HG02938 (cell line): ENCODE measurements around the gene CXCR6.

Experiments
- ATAC-seq: cut with Tn5 transposase; IDR thresholded peaks from one replicate; pipeline ENCODE4 v1.9.1; 2021; ENCODE audit warnings: mild to moderate bottlenecking, moderate library complexity; ENCODE audit not compliant: unreplicated experiment

The CXCR6 gene

DNA sequence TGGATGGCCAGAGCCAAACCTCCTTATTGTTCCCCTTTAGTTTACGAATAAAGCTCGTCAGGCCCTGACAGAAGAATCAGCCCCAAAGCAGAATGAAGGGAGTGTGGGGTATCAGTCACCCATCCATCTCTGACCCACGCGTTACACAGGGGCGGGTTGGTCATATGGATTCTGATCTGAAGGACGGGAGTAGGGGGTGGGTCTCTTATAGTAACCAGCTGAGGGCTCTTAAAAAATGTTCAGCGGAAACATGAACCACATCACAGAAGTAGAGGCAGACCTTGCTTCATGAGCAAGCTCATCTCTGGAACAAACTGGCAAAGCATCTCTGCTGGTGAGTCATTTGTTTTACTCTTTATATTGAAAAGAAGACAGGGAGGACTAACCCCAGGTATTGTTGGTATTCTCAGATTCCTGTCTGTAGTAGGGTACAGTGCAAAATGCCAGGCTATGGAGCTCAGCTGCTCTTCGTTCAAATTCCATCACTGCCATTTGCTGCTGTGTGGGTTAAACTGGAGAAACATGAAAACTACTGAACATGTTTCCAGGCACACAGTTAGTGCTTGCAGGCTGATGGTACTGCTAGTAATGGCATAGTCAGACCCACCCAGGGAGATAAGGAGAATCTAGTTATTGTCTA lies at the start of gene CXCR6:
TSS of gene CXCR6 (plus strand) at position 258 of the 640 bp plus-strand sequence. CDS start 3,018 bp downstream, outside the sequence.
- ATAC-seq = no peak

GRCh38 chr3:45894015-45894414 lies 49.2 kb upstream of the CXCR6 start:
- no peak for ATAC-seq

- no peak for ATAC-seq
Measured at GRCh38 chr3:45895686-45896468, 47.4 kb upstream of the CXCR6 start.

DNA sequence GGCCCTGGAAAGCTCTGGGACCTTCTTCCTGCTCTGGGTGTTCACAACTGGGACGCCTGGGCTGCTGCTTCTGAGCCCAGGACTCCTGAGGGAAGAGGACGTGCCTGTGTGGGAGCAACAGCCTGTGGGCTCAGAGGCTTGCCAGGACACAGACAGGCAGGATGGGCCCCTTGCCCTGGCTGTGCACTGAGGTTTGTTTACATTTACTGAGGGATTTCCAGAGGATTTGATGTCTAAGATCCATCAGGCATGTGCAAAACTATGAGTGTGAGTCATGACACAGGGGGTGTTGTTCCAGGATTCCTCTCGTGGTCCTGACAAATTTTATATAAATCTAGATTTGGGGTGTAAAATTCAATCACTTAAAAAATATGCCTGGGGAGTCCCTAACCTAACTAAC lies 46.3 kb upstream of the CXCR6 start:
- no peak for ATAC-seq

DNA sequence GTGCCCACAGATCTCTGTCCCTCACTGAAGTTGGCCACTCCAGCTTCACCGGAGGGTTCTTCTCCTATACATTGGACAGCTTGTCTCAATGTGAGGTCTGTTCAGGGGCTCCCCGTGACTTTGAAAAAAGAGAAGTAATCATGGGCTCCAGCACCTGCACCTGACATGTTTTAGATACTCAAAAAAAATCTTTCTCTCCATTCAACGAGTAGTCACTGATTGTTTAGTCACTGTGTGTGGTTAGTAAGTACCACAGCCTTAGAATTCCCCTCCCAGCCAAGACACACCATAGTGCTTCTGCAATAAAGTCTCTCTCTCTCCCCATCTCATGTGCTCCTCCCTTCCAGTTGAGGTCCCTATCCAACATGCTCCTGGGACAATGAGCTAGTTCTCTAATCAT lies 38.3 kb upstream of the CXCR6 start:
- ATAC-seq = no peak

GRCh38 chr3:45905755-45906154 lies 37.5 kb upstream of the CXCR6 start:
- no peak for ATAC-seq

DNA sequence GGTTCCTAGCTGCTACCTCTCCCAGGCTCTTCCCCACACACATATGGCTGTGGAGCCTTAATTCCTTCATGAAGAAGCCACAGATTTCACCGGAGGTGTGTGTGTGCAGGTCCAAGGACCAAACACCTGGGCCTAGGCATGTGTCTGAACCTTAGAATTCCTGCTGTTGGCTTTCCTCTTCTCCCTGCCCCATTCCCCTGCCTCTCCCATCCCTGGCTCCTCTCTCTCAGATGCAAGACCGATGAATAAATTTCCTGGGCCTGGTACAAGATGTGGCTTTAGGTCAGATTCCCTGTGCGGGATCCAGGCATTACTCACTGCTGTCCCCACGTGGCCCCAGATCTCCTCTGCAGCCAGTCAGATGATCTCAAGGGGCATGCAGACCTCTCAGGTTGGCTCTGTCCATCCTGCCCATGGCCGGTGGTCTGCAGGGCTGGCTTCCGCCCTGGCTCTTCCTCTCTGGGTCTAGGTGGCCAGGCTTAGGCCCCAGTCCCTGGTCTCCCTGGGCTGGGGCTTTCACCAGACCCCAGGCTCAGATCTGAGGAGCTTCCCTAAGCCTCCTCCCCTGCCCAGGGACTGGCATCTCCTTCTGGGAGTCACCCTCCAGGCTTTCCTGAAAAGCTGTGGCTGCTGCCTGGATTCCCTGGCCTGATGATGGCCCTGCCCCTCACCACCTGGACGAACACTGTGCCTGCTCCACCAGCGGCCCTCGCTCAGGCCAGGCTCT lies 36.4 kb upstream of the CXCR6 start:
- ATAC-seq = no peak

DNA sequence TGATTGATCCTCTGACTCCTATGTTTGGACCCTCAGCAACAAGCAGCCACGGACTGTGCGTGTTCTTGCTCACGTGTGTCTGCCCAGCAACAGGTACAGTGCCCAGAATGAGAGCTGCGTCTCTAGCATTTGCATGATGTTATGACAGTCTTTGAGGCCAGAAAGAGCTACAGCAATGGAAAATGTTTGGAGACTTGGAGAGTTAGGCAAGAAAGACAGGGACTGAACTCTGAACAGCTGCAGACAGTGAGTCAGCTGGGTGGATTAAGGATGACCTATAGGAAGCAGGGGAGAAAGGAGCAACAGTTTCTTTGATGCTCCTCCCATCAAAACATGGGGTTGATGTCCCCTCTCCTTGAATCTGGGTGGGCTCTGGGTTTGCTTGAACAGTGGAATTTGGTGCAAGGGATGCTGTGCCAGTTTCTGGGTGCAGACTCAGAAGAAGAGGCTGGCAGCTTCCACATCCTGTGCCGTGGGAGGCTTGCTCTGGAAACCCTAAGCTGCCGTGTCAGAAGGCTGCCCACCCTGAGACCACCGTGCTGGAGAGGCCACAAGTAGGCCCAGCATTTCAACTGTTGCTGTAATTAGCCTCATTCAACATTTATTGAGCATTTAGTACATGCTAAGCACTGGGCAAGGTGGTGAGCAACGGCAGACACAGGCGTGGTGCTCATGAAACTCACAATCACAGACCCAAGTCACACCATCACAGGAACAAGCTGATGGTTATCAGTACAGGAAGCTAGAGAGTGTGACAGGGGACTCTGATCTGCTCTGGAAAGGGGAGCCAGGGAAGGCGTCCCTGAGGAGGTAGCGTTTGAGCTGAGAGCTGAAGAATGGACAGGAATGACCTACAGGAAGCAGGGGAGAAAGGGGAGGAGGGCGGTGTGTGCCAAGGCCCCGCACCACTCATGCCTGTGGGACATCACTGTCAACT lies 35.2 kb upstream of the CXCR6 start:
- ATAC-seq = no peak

GRCh38 chr3:45908761-45909160 lies 34.5 kb upstream of the CXCR6 start:
- ATAC-seq = no peak

GRCh38 chr3:45909542-45909941 lies 33.7 kb upstream of the CXCR6 start:
- no peak for ATAC-seq

GRCh38 chr3:45910892-45911291 lies 32.4 kb upstream of the CXCR6 start:
- ATAC-seq = no peak

- no peak for ATAC-seq
Measured at GRCh38 chr3:45911511-45912226, 31.6 kb upstream of the CXCR6 start.

GRCh38 chr3:45912435-45912834 lies 30.8 kb upstream of the CXCR6 start:
- no peak for ATAC-seq

GRCh38 chr3:45914362-45915058 lies 28.8 kb upstream of the CXCR6 start:
- no peak for ATAC-seq

DNA sequence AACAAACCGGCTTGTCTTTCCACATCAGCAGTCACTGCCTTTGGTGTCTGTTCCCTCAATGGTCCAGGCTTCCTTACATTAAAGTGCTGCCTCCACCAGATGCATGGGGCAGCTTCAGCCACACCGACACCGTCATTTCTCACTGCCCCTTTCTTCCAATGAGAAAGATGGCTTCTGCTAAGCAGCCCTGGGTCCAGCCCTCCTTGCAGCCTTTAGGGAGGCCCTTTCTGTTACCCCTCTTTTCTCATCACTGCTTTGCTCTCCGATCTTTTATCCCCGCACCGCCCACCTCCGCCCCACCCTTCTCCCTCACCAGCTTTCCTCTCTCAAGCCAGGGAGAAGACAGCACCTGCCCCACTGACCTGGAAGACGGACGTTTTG lies 28.2 kb upstream of the CXCR6 start:
- ATAC-seq = no peak

DNA sequence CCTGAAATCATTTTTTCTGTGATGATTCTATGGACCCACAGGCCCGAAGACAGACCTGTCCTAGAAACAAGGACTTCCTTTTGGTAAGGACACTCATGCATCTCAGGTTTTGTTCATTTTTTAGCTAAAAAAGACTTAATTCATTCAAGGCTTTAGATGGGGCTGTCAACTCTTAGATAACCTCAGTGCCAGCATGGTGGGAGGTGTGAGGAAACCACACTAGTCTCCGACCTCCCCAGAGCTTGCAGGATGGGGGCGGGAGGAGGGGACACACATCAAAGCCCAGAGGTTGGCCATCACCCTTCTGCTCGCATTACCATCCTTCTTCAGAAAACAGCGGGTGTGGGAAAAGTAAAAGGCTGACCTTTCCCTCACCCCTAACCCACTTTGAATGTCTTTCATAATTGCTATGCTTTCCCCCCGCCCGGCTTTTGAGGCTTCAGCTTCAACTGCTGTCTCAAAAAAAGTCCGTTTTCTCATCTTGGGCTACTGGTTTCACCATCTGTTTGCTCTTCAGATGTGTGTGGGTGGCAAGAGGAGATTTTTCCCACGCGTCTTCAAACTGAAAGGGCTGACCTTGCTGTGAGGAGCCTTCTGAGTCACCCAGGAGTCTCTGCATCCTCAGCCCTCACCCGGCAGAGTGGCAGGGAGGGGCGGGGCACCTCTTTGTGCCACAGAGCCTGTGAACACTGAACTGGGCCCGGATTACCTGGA lies 27.6 kb upstream of the CXCR6 start:
- peak; percentile 94 for ATAC-seq

DNA sequence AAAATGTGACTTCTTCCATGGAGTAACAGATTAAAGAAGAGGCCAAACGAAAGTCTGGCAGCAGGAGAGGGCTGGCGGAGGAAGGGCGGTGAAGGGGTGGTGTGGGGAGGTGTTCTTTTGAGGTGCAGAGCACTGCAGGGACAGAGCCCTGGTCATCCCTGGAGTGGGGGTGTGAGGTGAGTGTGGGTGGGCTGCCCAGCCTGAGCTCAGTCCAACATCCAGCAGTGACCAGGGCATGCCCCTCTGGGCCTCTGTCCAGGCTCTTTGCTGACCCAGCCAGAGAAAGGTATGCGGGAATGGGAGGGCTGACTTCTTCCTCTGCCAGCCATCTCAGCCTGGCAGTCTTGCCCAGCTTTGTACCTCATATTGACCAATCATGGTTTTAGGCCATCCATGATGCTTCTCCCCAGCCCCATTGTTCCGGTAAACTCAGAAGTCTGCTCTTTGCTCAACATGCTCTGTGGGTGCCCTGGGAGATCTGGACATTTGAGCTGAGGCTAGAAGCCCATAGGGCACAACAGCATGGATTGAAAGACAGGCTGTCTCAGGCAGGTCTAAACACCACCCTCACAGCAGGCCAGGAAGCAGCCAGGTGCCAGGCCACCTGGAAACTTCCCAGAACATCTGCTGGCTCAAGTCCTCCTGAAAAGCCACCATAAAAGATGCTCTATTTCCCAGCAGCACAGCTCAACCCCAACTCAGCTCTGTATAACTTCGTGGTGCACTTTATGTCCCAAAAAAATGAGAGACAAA lies 25.9 kb upstream of the CXCR6 start:
- no peak for ATAC-seq
